NCI-H748 (cell line): ENCODE results near the gene LCN6.
"Not testable (repeated sequence)": the region's sequence is repeated elsewhere in the genome, so short reads cannot be mapped to it uniquely, and the experiment has no call there.

Experiments used
- DNase-seq: peaks from one replicate; lab custom pipeline; 2025; ENCODE audit not compliant: unreplicated experiment; lab: John Stamatoyannopoulos, UW

LCN6 gene, protein sequence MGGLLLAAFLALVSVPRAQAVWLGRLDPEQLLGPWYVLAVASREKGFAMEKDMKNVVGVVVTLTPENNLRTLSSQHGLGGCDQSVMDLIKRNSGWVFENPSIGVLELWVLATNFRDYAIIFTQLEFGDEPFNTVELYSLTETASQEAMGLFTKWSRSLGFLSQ

DNA sequence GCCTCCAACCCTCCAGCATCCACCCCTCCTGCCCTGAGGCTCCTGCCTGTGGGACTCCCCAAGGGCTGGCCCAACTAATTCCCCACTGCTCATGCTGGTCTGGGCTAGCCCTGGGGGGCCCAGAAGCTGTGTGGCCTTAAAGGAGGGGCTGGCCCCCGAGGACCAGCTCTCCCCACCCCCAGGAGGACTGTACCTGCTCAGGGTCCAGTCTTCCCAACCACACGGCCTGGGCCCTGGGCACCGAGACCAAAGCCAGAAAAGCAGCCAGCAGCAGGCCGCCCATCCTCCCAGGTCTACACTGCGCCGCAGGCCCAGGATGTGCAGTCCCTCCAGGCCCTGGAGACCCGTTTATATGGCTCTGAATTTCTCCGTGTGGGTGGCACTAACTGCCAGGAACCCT lies at the start of gene LCN6:
TSS of gene LCN6 (minus strand) at position 325 of the 400 bp plus-strand sequence. CDS start at position 283, 42 bp downstream.
- no peak for DNase-seq

DNA sequence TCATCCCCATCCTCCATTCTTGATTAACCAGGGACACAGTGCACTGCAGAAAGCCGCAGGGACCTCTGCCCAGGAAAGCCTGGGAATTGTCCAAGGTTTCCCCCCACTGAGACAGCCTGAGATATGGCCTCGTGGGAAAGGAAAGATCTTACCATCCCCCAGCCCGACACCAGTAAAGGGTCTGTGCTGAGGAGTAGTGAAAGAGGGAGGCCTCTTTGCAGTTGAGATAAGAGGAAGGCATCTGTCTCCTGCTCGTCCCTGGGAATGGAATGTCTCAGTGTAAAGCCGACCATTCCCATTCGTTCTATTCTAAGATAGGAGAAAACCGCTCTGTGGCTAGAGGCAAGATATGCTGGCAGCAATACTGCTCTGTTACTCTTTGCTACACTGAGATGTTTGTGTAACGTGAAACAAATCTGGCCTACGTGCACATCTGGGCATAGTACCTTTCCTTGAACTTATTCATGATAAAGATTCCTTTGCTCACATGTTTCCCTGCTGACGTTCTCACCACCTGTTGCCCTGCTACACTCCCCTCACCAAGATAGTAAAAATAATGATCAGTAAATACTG lies 48.5 kb upstream of the LCN6 start:
- DNase-seq: not testable (repeated sequence)

DNA sequence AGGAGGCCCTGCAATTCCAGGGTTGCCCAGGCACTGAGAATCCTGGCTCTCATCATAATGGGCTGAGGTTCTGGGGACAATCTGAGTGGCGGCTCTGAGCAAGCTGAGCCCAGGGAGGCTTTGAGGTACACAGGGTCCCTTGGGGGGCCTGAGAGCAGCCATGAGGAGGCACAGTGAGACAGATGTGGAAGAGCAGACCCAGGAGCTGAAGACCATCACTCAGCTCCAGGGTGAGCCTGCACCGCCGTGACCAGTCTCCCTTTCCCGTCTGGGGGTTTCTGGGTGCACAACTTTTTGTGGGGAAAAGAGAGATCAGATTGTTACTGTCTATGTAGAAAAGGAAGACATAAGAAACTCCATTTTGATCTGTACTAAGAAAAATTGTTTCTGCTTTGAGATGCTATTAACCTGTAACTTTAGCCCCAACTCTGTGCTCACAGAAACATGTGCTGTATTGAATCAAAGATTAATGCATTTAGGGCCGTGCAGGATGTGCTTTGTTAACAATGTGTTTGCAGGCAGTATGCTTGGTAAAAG lies 48.0 kb upstream of the LCN6 start, which contains the start of gene CCDC183:
TSS of gene CCDC183 (plus strand) at position 101 of the 537 bp plus-strand sequence. CDS start at position 161, 60 bp downstream.
- DNase-seq: no peak

DNA sequence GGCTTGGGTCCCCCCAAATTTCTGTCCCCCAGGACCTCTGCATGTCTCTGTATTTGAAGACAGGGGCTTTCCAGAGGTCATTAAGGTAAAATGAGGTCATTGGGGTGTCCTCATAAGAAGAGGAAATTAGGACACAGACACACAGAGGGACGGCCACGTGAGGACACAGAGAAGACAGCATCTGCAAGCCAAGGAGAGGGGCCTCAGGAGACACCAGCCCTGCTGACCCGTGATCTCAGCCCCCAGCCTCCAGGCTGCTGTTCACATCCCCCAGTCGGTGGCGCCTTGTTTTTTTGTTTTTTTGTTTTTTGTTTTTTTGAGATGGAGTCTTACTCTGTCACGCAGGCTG lies 46.6 kb upstream of the LCN6 start:
- DNase-seq: no peak

DNA sequence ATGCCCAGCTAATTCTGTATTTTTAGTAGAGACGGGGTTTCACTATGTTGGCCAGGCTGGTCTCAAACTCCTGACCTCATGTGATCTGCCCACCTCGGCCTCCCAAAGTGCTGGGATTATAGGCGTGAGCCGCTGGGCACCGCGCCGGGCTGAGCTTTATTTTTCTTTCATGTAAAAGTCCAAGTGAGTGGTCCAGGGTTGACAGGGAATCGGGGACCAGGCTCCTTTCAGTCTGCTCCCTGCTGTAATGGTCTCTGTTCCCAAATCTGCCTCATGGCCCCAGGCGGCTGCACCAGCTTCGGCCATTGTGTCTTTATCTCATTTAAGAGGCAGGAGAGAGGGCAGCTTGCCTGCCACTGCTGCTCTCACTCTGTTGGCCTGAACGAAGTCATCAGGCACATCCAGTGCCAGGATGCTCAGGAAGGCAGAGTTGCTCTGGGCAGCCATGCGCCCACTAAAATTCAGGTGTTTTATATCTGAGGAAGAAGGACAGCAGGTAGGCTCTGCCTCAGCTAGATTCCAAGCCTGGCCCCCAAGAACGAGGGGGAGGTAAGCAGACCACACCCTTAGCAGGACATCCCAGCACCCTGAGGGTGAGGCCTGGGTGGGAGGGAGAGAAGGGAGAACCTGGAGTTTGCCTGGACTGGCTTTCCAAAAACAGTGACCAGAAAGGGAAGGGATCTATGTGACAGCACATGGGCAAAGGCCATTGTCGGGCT lies 46.1 kb upstream of the LCN6 start:
- no peak for DNase-seq

DNA sequence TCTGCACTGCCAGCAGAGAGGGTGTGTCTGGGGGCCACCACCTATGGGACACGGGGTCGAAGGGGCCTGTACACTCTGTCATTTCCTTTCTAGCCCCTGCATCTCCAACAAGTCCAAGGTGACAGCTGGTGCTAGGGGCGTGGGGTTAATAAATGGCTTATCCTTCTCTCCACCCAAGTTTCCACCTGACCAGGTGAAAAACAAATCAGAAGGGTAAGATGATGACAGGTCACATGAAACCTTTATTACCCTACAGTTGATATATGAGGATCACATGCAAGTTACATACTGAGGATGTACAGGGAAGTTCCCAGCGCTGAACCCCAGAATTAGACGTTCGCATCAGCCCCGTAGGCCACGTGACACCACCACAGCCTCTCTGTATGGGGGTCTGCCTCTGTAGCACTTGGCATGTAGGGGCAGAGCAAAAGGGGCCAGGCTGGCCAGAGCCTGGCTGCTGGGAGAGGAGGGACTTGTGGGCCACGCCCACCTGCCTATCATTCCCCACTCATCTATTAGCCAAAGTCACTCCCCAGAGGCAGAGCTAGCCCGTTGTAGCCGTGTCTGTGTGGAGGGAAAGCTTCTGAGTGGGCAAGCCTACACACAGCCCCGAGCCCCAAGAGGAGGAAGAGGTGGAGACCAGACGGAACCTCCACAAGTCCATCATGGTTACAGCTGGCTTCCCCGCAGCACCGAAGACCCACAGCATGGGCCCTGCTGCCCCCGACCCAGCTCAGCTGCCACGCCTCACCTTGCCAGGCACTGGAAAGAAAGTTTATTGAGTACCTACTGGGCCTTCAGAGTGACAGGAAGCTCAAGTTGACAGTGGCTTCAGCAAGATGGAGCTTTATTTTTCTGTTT lies 45.0 kb upstream of the LCN6 start:
- peak; percentile 27 for DNase-seq

DNA sequence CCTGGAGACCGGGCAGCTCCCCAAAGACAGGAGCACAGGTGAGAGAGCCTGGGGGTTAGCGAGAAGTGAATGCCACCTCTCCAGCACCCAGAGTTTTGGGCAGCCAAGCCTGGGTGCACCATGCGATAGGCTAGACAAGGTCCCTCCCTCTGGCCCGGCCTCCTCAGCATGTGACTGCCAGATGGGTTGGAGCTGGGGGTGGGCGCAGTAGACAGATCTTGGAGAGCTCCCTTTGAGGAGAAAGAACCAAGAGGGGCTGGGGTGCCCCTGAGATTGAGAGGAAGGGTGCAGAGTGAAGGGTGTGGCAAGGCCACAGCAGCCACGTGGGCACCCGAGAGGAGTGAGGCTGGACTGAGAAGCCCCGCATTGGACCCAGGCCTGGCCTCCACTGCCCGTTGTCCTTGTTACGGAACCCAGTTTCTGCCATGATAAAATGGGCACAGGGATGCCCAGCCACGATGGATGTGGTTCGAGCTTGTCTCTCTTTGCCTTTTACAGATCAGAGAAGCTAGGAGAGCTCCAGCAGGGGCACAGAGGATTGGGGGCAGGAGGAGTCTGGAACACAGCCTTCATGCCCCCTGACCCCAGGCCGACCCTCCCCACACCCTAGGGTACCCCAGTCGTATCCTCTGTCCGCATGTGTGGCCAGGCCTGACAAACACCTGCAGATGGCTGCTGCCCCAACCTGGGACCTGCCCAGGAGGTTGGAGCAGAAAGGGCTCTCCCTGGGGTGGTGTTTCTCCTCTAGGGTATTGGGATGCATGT lies 44.2 kb upstream of the LCN6 start:
- DNase-seq: no peak

DNA sequence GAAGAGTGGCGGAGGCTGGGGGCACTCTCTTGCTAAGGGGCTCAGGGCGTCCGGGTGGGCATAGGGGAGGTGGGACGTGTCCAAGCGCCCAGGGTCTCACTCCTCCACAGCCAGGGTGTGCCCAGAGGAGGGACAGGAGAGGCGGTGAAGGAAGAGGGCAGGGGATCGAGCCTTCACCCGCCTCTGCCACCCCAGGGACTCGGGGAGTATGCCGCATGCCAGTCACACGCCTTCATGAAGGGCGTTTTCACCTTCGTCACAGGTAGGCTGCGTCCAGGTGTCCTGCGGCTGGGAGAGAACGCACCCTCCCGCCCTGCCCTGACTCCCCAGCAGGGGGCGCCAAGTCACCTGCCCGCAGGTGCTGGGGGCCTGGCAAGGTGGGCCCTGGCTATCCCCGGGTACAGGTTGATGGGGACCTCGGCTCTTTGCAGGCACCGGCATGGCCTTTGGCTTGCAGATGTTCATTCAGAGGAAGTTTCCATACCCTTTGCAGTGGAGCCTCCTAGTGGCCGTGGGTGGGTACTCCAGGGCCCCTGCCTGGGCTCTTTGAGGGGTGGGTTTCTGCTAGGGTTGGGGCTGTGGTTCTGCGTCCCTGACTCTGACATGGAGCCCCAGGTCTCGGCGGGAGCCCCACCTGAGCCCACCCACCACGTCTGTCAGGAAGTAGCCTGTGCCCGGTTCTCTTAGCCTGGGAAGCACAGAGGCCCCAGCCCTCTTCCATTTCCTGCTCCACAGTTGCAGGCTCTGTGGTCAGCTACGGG lies 43.4 kb upstream of the LCN6 start:
- peak; percentile 89 for DNase-seq

DNA sequence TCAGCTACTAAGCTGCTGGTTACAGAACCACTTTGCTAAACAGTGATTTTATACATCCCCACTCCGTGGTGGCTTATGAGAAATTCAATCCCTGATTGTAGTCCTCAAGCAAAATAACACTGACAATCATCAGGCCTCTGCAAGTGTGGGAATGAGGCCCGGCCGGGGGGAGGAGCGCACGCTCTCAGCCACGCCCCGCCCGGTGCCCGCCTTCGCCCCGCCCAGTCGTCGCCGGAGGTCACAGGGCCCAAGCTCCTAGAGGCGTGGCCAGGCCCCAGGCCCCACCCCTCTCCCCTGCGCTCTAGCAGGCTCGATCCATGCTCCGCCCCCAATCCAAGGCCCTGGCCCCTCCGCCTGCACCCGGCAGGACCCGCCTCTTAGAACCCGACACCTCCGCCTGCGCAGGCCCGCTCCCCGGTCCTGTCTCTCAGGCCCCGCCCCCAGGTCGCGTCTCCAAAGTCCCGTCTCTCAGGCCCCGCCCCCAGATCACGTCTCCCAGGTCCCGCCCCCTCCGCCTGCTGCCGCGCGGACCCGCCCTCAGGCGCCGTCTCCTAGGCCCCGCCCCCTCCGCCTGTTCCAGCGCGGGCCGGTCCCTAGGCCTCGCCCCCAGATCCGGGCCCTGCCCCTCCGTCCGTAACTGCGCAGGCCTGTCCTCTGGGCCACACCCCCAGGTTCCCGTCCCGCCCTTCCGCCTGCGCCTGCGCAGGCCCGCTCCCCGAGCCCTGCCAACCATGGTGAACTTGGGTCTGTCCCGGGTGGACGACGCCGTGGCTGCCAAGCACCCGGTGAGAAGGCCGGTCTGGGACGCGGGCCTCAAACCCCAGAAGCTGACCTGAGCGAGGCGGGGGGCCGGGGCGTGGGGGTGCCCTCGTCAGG lies 42.6 kb upstream of the LCN6 start, which contains the start of gene TMEM141:
TSS of gene TMEM141 (plus strand) at position 705 of the 876 bp plus-strand sequence. CDS start at position 732, 27 bp downstream.
- DNase-seq: peak; percentile 99

DNA sequence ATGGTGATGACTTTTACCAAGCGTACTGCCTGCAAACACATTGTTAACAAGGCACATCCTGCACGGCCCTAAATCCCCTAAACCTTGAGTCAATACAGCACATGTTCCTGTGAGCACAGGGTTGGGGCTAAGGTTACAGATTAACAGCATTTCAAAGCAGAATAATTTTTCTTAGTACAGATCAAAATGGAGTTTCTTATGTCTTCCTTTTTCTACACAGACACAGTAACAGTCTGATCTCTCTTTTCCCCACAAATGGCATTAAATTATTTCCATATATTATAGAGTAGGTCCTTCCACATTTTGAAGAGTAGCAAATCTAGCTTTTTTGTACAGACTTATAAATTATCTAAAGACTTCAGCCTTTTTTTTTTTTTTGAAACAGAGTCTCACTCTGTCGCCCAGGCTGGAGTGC lies 41.2 kb upstream of the LCN6 start:
- no peak for DNase-seq

DNA sequence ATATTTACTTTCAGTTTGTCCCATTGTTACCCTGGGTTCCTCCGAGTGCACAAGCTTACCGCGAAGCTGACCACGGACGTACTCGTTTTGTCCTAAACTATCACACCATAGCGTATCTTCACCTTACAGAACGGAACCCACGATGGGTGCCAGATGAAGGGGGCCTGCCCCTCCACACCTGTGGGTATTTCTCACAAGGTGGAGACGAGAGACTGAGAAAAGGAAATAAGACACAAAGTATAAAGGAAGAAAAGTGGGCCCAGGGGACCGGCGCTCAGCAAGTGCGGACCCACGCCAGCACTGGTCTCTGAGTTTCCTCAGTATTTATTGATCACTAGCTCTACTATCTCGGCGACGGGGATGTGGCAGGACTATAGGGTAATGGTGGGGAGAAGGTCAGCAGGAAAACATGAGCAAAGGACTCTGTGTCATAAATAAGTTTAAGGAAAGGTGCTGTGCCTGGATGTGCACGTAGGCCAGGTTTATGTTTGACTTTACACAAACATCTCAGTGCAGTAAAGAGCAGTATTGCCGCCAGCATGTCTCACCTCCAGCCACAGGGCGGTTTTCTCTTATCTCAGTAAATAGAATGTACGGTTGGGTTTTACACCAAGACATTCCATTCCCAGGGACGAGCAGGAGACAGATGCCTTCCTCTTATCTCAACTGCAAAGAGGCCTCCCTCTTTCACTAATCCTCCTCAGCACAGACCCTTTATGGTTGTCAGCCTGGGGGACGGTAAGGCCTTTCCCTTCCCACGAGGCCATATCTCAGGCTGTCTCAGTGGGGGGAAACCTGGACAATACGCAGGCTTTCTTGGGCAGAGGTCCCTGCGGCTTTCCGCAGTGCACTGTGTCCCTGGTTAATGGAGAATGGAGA lies 40.6 kb upstream of the LCN6 start:
- DNase-seq: not testable (repeated sequence)

DNA sequence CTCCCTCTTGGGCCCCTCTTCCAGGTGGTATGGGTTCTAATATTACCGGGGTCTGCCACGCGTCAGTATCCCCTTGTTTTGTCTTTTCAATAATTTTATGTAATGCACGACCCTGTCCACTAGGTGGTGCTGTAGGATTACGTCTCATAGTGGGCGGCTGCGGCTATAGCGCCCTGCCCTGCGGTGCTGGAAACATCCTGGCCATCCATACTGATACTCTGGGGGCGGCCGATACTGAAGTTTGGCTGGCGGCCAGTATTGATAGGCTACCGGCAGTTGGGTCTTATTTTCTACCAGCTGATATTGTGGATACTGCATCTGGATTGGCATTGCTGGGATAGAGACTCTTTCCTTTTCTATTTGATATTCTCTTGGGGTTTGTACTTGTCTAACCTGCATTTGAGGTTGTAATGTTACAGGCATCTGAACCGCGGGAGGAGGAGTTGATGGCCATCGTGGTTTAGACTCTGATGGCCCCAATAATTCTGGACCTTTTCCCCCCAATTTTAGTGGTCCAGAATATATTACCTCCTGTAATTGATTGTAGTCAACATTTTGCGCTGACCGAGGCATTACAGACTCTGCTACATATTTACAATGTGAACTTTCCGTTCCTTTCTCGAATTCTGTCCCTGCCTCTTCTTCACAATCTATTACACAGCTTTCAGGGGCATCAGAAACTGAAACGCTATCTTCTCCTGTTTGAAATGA lies 39.5 kb upstream of the LCN6 start:
- peak; percentile 81 for DNase-seq

DNA sequence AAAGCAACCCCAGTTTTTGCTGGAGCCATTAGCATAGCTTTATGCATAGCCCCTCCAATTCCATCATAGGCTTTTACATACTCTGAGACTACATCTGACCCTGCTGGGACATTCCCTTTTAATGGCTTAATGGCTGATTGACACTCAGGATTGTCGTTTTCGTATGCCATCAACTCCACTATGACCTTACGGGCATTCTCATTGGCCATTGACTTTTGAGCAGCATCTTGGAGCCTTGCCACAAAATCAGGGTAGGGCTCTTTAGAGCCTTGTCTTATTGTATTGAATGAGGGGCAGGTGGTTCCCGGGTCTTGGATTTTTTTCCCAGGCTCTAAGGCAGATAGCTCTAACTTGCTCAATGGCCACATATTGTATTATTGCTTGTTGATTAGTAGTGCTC lies 38.7 kb upstream of the LCN6 start:
- DNase-seq: peak; percentile 54

DNA sequence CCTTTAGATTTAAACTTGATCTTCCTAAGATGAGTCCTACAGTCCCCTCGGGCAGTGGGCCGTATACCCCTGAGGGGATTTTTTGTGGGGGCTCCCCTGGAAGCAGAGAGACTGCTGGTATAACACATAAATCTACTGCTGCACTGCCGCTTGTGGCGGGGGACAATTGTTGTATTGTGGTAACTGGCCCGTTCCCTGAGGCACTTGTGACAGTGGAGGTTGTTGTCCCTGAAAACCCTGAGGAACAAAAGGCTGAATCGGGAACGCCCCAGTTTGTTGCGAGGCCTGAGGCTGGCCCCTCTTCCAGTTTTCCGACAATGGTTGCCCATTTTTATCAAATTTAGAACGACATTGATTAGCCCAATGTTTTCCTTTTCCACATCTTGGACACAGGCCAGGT lies 38.1 kb upstream of the LCN6 start:
- peak; percentile 31 for DNase-seq

DNA sequence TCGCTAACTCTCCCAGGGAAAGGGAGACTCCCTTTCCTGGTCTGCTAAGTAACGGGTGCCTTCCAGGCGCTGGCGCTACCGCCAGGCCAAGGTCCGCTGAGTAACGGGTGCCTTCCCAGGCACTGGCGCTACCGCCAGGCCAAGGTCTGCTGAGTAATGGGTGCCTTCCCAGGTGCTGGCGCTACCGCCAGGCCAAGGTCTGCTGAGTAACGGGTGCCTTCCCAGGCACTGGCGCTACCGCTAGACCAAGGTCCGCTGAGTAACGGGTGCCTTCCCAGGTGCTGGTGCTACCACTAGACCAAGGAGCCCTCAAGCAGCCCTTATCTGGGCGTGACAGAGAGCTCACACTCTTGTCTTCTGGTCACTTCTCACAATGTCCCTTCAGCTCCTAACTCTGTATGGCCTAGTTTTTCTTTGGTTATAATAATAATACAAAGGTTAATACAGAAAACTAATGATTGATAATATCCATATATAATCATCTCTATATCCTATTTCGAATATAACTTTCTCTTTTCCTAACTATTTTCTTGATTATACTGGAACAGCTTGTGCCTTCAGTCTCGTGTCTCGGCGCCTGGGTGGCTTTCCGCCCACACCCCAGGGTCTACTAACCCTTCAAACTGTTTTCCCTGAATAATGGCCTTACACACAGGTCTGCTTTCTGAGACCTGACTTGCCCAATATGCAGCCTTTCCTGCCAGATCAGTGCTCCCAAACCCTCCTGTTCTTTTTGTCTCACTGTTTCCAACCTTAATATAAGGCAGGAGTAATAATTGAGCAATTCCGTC lies 37.4 kb upstream of the LCN6 start:
- DNase-seq: not testable (repeated sequence)

DNA sequence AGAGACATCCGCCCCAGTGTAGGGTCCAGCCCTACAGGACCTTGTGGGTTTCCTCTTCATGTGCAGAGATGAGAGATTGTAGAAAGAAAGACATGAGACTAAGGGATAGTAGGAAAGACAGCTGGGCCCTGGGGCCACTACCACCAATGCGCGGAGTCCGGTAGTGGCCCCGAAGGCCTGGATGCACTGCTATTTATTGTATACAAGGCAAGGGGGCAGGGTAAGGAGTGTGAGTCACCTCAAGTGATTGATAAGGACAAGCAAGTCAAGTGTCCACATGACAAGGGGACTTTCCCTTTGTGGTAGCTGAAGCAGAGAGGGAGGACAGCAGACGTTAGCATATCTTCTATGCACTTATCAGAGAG lies 36.7 kb upstream of the LCN6 start:
- DNase-seq: no peak
